B cell (primary cell): ENCODE data around the gene PRPF38A.

Source experiments
- CTCF ChIP-seq: fragments of 200-600 bp; IDR thresholded peaks from one replicate; pipeline ENCODE4 v1.8.0; 2022; ENCODE audit warnings: antibody characterized with exemption, mild to moderate bottlenecking
- EZH2 ChIP-seq: IDR thresholded peaks from 2 replicates; pipeline ENCODE4 v1.6.1; 2012; ENCODE audit warnings: borderline replicate concordance, low read depth, mild to moderate bottlenecking, moderate library complexity, low read length; ENCODE audit not compliant: insufficient read depth, poor library complexity, severe bottlenecking

- no peak for TF ChIP-seq CTCF
- no peak for TF ChIP-seq EZH2
These were observed 20.4 kb downstream of the PRPF38A start for GRCh38 chr1:52424813-52425212.
